ENCODE data around the gene GTF3A. TPM values are rescaled to one million over a fixed set of nuclear protein-coding genes. Genes with fewer than 3 reads are reported as not detected.

The GTF3A gene
- total RNA-seq, 1 donor from 2014 or later: 70.2 TPM

- no peaks in the 10 kb centered on the region for H3K27me3 Mint-ChIP-seq (ENCODE audit: unreplicated experiment)
- TF ChIP-seq CTCF (IDR thresholded peaks at IDR 0.05; ENCODE audit: partially characterized antibody, unreplicated experiment): no peak
- H3K36me3 Mint-ChIP-seq (ENCODE audit: unreplicated experiment): no peaks in the 10 kb centered on the region
- H3K9me3 Mint-ChIP-seq (ENCODE audit: unreplicated experiment): peaks cover 2% of the 10 kb centered on the region
- no peak for DNase-seq
- H3K4me3 Mint-ChIP-seq (ENCODE audit: unreplicated experiment): no peak overlapping the region
- peaks cover 6% of the 10 kb centered on the region for H3K4me1 Mint-ChIP-seq (ENCODE audit: low read depth, unreplicated experiment)
- H3K27ac Mint-ChIP-seq (ENCODE audit: unreplicated experiment): no peak overlapping the region
These were observed 15.4 kb upstream of the GTF3A start for GRCh38 chr13:27409013-27409412.

GRCh38 chr13:27411341-27411740, 13.1 kb upstream of the GTF3A start:
- Mint-ChIP-seq H3K36me3 (ENCODE audit: unreplicated experiment) (no peaks in the 10 kb centered on the region), H3K9me3 (ENCODE audit: unreplicated experiment) (peaks cover 3% of the 10 kb centered on the region), H3K4me1 (ENCODE audit: low read depth, unreplicated experiment) (peaks cover 20% of the 10 kb centered on the region), H3K27me3 (ENCODE audit: unreplicated experiment) (peaks cover 4% of the 10 kb centered on the region), H3K27ac (ENCODE audit: unreplicated experiment) (no peak overlapping the region), H3K4me3 (ENCODE audit: unreplicated experiment) (no peak overlapping the region)
- no peak for DNase-seq
- no peak for TF ChIP-seq CTCF (IDR thresholded peaks at IDR 0.05; ENCODE audit: partially characterized antibody, unreplicated experiment)

- H3K4me3 Mint-ChIP-seq (ENCODE audit: unreplicated experiment): peak overlapping the region; percentile 46
- H3K36me3 Mint-ChIP-seq (ENCODE audit: unreplicated experiment): no peaks in the 10 kb centered on the region
- H3K4me1 Mint-ChIP-seq (ENCODE audit: low read depth, unreplicated experiment): peaks cover 20% of the 10 kb centered on the region
- DNase-seq: no peak
- peaks cover 4% of the 10 kb centered on the region for H3K27me3 Mint-ChIP-seq (ENCODE audit: unreplicated experiment)
- peak overlapping the region; percentile 3 for H3K27ac Mint-ChIP-seq (ENCODE audit: unreplicated experiment)
- peaks cover 3% of the 10 kb centered on the region for H3K9me3 Mint-ChIP-seq (ENCODE audit: unreplicated experiment)
- TF ChIP-seq CTCF (IDR thresholded peaks at IDR 0.05; ENCODE audit: partially characterized antibody, unreplicated experiment): no peak
These were observed 9.3 kb upstream of the GTF3A start for GRCh38 chr13:27415116-27415515.

DNA sequence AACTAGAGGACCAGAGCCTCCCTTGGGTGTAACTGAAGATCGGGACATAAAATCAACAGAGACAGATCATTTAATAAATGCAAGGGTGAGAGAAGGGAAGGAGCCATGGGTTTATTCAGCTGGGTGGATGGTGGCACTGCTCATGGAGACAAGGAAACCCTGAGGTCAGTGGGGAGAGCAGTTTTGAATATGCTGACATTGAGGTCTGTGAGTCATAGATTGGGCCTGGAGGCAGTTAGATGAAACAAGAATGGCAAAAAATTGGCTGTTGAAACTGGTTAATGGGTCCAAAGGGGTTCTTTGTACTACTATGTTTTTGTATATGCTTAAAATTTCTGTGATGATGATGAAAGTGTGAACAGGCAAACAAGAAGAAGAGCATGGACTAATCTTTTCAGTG, 5.1 kb upstream of the GTF3A start:
- no peak for TF ChIP-seq CTCF (IDR thresholded peaks at IDR 0.05; ENCODE audit: partially characterized antibody, unreplicated experiment)
- Mint-ChIP-seq H3K4me1 (ENCODE audit: low read depth, unreplicated experiment) (peaks cover 16% of the 10 kb centered on the region), H3K36me3 (ENCODE audit: unreplicated experiment) (no peaks in the 10 kb centered on the region), H3K27ac (ENCODE audit: unreplicated experiment) (no peak overlapping the region), H3K27me3 (ENCODE audit: unreplicated experiment) (peaks cover 7% of the 10 kb centered on the region), H3K9me3 (ENCODE audit: unreplicated experiment) (peaks cover 6% of the 10 kb centered on the region), H3K4me3 (ENCODE audit: unreplicated experiment) (no peak overlapping the region)
- no peak for DNase-seq

- Mint-ChIP-seq H3K27ac (ENCODE audit: unreplicated experiment) (no peak overlapping the region), H3K4me1 (ENCODE audit: low read depth, unreplicated experiment) (peaks cover 12% of the 10 kb centered on the region)
These were observed 3.1 kb upstream of the GTF3A start for GRCh38 chr13:27421101-27421871.

More at GRCh38 chr13:27421101-27421871, 3.1 kb upstream of the GTF3A start:
- H3K4me3 Mint-ChIP-seq (ENCODE audit: unreplicated experiment): no peak overlapping the region
- no peaks in the 10 kb centered on the region for H3K36me3 Mint-ChIP-seq (ENCODE audit: unreplicated experiment)
- H3K27me3 Mint-ChIP-seq (ENCODE audit: unreplicated experiment): peaks cover 6% of the 10 kb centered on the region
- DNase-seq: no peak
- TF ChIP-seq CTCF (IDR thresholded peaks at IDR 0.05; ENCODE audit: partially characterized antibody, unreplicated experiment): no peak
- peaks cover 6% of the 10 kb centered on the region for H3K9me3 Mint-ChIP-seq (ENCODE audit: unreplicated experiment)

Data from glutamatergic neuron (in vitro differentiated cells).